HEK293 (cell line): ENCODE data around the gene PIGM.

Experiments used
- CTCF ChIA-PET: fragments of 350-600 bp; formaldehyde crosslinking; extraction: SDS; loops from one replicate; lab custom pipeline; 2021; ENCODE audit warnings: antibody characterized with exemption; lab: Yijun Ruan, JAX
- POLR2A ChIA-PET: fragments of 300-600 bp; formaldehyde crosslinking; extraction: SDS; loops from one replicate; lab custom pipeline; 2020; ENCODE audit warnings: antibody characterized with exemption, inconsistent platforms; lab: Yijun Ruan, JAX
- H3K27ac ChIP-seq: fragments of 200-500 bp; sonication (Bioruptor generic); 2 replicates; pipeline ENCODE4 v1.5.1; 2014; ENCODE audit warnings: low read depth, low read length, control low read depth, inconsistent platforms; ENCODE audit errors: extremely low read depth
- H3K36me3 ChIP-seq, 2 experiments: fragments of 200-500 bp in 1 of 2; sonication (Bioruptor generic) in 1 of 2; 1 replicate in 1 of 2; 2 replicates in 1 of 2; pipeline ENCODE4 v1.5.1; 2014 to 2017; ENCODE audit warnings: inconsistent platforms in 2 of 2, low read length in 2 of 2; ENCODE audit not compliant: control insufficient read depth in 2 of 2, insufficient read depth in 1 of 2
- H3K4me1 ChIP-seq: fragments of 200-500 bp; sonication (Bioruptor generic); 2 replicates; pipeline ENCODE4 v1.5.1; 2014; ENCODE audit warnings: mild to moderate bottlenecking, low read length, inconsistent platforms; ENCODE audit not compliant: control insufficient read depth, insufficient read depth
- H3K4me3 ChIP-seq: 2 replicates; pipeline ENCODE4 v1.5.1; 2011; ENCODE audit warnings: low read depth, mild to moderate bottlenecking, control low read depth, low read length, moderate library complexity
- H3K9me3 ChIP-seq: fragments of 200-500 bp; sonication (Bioruptor generic); 2 replicates; pipeline ENCODE4 v1.5.1; 2014; ENCODE audit warnings: low read depth, low read length, inconsistent platforms; ENCODE audit not compliant: control insufficient read depth, insufficient read depth
- SP3 ChIP-seq: fragments of 450-650 bp; formaldehyde crosslinking; IDR thresholded peaks from 2 replicates; pipeline ENCODE4 v1.5.1; 2016; ENCODE audit warnings: missing biosample characterization, missing genetic modification characterization
- ZNF221 ChIP-seq: fragments of 450-650 bp; formaldehyde crosslinking; IDR thresholded peaks from 2 replicates; pipeline ENCODE4 v1.5.1; 2017; ENCODE audit warnings: missing biosample characterization, missing genetic modification characterization, borderline replicate concordance
- ZNF341 ChIP-seq: fragments of 450-650 bp; formaldehyde crosslinking; IDR thresholded peaks from 2 replicates; pipeline ENCODE4; 2016; ENCODE audit warnings: low read depth, missing biosample characterization, missing genetic modification characterization
- ZNF394 ChIP-seq: fragments of 450-650 bp; formaldehyde crosslinking; IDR thresholded peaks from 2 replicates; pipeline ENCODE4 v1.5.1; 2016; ENCODE audit warnings: missing biosample characterization, missing genetic modification characterization, mild to moderate bottlenecking, moderate library complexity, borderline replicate concordance
- ZNF585B ChIP-seq: fragments of 450-650 bp; formaldehyde crosslinking; IDR thresholded peaks from 2 replicates; pipeline ENCODE4 v1.5.1; 2016; ENCODE audit warnings: missing biosample characterization, missing genetic modification characterization
- ZNF624 ChIP-seq: fragments of 450-650 bp; formaldehyde crosslinking; IDR thresholded peaks from 2 replicates; pipeline ENCODE4 v1.5.1; 2017; ENCODE audit warnings: missing biosample characterization, missing genetic modification characterization
- ZNF654 ChIP-seq: fragments of 450-650 bp; formaldehyde crosslinking; IDR thresholded peaks from 2 replicates; pipeline ENCODE4 v1.5.1; 2016; ENCODE audit warnings: low read depth, missing biosample characterization, missing genetic modification characterization
- ZNF747 ChIP-seq: fragments of 450-650 bp; formaldehyde crosslinking; IDR thresholded peaks from 2 replicates; pipeline ENCODE4 v1.5.1; 2016; ENCODE audit warnings: missing biosample characterization, missing genetic modification characterization
- ZNF777 ChIP-seq: fragments of 450-650 bp; formaldehyde crosslinking; IDR thresholded peaks from 2 replicates; pipeline ENCODE4 v1.5.1; 2017; ENCODE audit warnings: missing biosample characterization, missing genetic modification characterization, borderline replicate concordance
- ZSCAN16 ChIP-seq: fragments of 450-650 bp; formaldehyde crosslinking; IDR thresholded peaks from 2 replicates; pipeline ENCODE4 v1.5.1; 2016; ENCODE audit warnings: missing biosample characterization, missing genetic modification characterization
- TF ChIP-seq, protein P1 (sequence below): fragments of 450-650 bp; formaldehyde crosslinking; IDR thresholded peaks from 2 replicates; pipeline ENCODE4; 2016; ENCODE audit warnings: missing biosample characterization, missing genetic modification characterization
- TF ChIP-seq, protein P2 (sequence below): fragments of 450-650 bp; formaldehyde crosslinking; conservative IDR thresholded peaks from 2 replicates; pipeline ENCODE4 v1.5.1; 2016; ENCODE audit warnings: low read depth, missing biosample characterization, missing genetic modification characterization
- TF ChIP-seq, protein P3 (sequence below): fragments of 450-650 bp; formaldehyde crosslinking; IDR thresholded peaks from 2 replicates; pipeline ENCODE4 v1.5.1; 2016; ENCODE audit warnings: missing biosample characterization, missing genetic modification characterization
- TF ChIP-seq, protein P4 (sequence below): fragments of 450-650 bp; formaldehyde crosslinking; IDR thresholded peaks from 2 replicates; pipeline ENCODE4 v1.5.1; 2016; ENCODE audit warnings: missing biosample characterization, missing genetic modification characterization

The PIGM gene

DNA sequence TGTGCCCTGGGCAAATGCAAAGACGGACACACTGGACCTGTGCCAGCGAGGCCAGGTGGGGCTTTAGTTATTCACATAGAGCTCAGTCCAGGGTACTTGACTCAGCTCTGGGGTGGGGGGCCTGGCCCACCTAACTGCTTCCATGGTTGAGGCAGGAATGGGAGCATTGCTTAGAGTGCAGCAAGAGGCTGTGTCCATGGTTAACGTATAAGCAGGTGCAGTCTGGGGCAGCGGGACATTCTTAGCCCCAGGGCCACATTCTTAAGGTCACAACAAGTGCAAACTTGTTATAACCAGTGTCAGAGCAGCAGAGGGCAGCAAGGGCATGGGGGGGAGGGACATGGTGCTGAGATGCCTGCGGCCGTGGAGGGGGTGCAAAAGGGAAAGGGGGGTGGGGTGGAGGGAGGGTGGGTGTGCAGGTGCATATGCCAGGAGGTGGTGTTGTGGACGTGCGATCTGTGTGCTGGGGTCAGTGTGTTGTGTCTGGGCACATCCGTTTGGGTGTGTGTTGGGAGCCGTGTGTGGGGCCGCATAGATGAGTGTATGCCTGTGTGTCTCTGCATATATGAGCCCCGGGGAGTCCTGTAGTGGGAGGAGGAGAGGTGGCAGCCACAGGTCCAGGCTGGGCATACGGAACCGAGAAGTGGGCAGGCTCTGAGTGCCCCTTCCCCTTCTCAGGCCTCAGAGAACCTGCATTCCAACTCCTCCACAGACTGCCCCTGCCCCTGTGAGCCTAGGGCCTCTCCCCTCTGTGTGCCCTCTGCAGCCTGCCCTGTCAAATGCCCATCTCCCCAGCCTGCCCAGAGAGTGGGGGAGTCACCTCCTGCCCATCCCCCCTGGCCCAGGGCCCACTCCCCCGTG lies 29.8 kb upstream of the PIGM start:
- CTCF ChIA-PET, result interaction anchor here (0.7 to 25.0 kb wide), 6 partner anchors 15 to 59 kb away, joined by 4 to 541 read pairs (median 14); partner anchors contain the start of gene KCNJ9
- H3K4me1 ChIP-seq, result no peaks in the 10 kb centered on the region
- H3K36me3 ChIP-seq, result no peaks in the 10 kb centered on the region
- H3K27ac ChIP-seq, result no peak overlapping the region
- H3K4me3 ChIP-seq, result no peak overlapping the region
- POLR2A ChIA-PET, result no interaction called here
- TF ChIP-seq ZNF747 (tag by site-specific recombination) (no peak), ZNF624 (tag by site-specific recombination) (no peak), ZNF777 (tag by site-specific recombination) (no peak), ZSCAN16 (no peak), ZNF585B (no peak), ZNF394 (tag by site-specific recombination) (no peak)
- TF ChIP-seq, protein P1, sequence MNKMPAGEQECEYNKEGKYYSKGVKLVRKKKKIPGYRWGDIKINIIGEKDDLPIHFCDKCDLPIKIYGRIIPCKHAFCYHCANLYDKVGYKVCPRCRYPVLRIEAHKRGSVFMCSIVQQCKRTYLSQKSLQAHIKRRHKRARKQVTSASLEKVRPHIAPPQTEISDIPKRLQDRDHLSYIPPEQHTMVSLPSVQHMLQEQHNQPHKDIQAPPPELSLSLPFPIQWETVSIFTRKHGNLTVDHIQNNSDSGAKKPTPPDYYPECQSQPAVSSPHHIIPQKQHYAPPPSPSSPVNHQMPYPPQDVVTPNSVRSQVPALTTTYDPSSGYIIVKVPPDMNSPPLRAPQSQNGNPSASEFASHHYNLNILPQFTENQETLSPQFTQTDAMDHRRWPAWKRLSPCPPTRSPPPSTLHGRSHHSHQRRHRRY, result no peak
- TF ChIP-seq, protein P2, sequence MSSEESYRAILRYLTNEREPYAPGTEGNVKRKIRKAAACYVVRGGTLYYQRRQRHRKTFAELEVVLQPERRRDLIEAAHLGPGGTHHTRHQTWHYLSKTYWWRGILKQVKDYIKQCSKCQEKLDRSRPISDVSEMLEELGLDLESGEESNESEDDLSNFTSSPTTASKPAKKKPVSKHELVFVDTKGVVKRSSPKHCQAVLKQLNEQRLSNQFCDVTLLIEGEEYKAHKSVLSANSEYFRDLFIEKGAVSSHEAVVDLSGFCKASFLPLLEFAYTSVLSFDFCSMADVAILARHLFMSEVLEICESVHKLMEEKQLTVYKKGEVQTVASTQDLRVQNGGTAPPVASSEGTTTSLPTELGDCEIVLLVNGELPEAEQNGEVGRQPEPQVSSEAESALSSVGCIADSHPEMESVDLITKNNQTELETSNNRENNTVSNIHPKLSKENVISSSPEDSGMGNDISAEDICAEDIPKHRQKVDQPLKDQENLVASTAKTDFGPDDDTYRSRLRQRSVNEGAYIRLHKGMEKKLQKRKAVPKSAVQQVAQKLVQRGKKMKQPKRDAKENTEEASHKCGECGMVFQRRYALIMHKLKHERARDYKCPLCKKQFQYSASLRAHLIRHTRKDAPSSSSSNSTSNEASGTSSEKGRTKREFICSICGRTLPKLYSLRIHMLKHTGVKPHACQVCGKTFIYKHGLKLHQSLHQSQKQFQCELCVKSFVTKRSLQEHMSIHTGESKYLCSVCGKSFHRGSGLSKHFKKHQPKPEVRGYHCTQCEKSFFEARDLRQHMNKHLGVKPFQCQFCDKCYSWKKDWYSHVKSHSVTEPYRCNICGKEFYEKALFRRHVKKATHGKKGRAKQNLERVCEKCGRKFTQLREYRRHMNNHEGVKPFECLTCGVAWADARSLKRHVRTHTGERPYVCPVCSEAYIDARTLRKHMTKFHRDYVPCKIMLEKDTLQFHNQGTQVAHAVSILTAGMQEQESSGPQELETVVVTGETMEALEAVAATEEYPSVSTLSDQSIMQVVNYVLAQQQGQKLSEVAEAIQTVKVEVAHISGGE (tag by site-specific recombination), result no peak
- TF ChIP-seq, protein P3, sequence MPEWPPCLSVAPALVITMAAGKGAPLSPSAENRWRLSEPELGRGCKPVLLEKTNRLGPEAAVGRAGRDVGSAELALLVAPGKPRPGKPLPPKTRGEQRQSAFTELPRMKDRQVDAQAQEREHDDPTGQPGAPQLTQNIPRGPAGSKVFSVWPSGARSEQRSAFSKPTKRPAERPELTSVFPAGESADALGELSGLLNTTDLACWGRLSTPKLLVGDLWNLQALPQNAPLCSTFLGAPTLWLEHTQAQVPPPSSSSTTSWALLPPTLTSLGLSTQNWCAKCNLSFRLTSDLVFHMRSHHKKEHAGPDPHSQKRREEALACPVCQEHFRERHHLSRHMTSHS (tag by site-specific recombination), result no peak
- no peaks in the 10 kb centered on the region for H3K9me3 ChIP-seq

DNA sequence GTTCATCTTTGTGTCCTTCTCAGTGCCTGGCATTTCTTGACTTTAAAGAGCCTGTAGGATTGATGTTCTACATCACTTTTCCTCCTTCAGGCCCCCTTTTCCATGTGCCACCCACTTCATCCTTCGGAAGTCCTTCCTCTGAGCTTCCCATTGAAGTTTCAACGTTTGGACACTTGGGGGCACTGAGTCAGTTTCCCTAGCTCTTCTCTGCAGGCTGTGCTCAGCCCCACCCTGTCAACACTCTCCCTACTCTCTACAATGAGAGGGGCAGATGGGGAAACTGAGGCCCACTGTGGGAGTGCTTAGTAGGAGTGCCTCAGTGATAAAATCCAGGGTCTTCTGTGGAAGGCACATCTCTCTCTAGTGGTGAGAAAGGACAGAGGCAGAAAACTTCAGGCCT lies 26.3 kb upstream of the PIGM start:
- TF ChIP-seq ZNF654 (tag by site-specific recombination) (peak; percentile 20; the same call in 1 of the 2 replicates), ZNF221 (tag by site-specific recombination) (no peak), SP3 (tag by site-specific recombination) (no peak), ZNF341 (tag by site-specific recombination) (peak; percentile 41; the same call in 1 of the 2 replicates)
- TF ChIP-seq, protein P4, sequence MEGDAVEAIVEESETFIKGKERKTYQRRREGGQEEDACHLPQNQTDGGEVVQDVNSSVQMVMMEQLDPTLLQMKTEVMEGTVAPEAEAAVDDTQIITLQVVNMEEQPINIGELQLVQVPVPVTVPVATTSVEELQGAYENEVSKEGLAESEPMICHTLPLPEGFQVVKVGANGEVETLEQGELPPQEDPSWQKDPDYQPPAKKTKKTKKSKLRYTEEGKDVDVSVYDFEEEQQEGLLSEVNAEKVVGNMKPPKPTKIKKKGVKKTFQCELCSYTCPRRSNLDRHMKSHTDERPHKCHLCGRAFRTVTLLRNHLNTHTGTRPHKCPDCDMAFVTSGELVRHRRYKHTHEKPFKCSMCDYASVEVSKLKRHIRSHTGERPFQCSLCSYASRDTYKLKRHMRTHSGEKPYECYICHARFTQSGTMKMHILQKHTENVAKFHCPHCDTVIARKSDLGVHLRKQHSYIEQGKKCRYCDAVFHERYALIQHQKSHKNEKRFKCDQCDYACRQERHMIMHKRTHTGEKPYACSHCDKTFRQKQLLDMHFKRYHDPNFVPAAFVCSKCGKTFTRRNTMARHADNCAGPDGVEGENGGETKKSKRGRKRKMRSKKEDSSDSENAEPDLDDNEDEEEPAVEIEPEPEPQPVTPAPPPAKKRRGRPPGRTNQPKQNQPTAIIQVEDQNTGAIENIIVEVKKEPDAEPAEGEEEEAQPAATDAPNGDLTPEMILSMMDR (tag by site-specific recombination), result 0 out of 2 replicates have a peak, but pooled peaks have one; percentile 14
- ChIA-PET CTCF (interaction anchor here (0.9 to 25.0 kb wide), 10 partner anchors 8 to 194 kb away, joined by 3 to 541 read pairs (median 4); partner anchors contain the start of genes KCNJ10, KCNJ9 and PIGM), POLR2A (no interaction called here)
- no peaks in the 10 kb centered on the region for H3K4me1 ChIP-seq
- H3K4me3 ChIP-seq, result no peak overlapping the region
- no peak overlapping the region for H3K27ac ChIP-seq
- no peaks in the 10 kb centered on the region for H3K9me3 ChIP-seq
- no peaks in the 10 kb centered on the region for H3K36me3 ChIP-seq
